Thyroid gland (tissue), 4 donors: Measurements from ENCODE around the gene ZMYM1. TPM values are rescaled to one million over a fixed set of nuclear protein-coding genes. Genes with fewer than 3 reads are reported as not detected.

Source experiments
- DNase-seq, 2 donors: peaks; one replicate each; pipeline ENCODE4 v3.0.0-alpha.2; 2019
- H3K27ac ChIP-seq, 3 donors: fragments of 200-600 bp; sonication (generic); 1 replicate in 2 of 3; 2 replicates in 1 of 3; pipeline ENCODE4 v1.5.1; 2016 to 2019; ENCODE audit warnings: mild to moderate bottlenecking in 1 of 3, moderate library complexity in 1 of 3
- H3K27me3 ChIP-seq: fragments of 200-600 bp; sonication (generic); one replicate; pipeline ENCODE4 v1.5.1; 2019
- H3K36me3 ChIP-seq, 2 donors: fragments of 200-600 bp; sonication (generic); one replicate each; pipeline ENCODE4 v1.5.1; 2016 to 2019
- H3K4me1 ChIP-seq, 2 donors: fragments of 200-600 bp; sonication (generic); one replicate each; pipeline ENCODE4 v1.5.1; 2017 to 2019
- H3K4me3 ChIP-seq, 3 donors: fragments of 200-600 bp; sonication (generic); replicated peaks in 1 of 3; 1 replicate in 2 of 3; 2 replicates in 1 of 3; pipeline ENCODE4 v1.5.1; 2016; ENCODE audit warnings: mild to moderate bottlenecking in 1 of 3
- H3K9me3 ChIP-seq: fragments of 200-600 bp; sonication (generic); one replicate; pipeline ENCODE4 v1.5.1; 2017
- CTCF ChIP-seq, 6 experiments: fragments of 200-600 bp in 3 of 6; fragments of 450-650 bp in 3 of 6; sonication (generic) in 3 of 6; IDR thresholded peaks; one replicate each; pipeline ENCODE4 v1.5.1; 2016 to 2019; ENCODE audit warnings: antibody characterized with exemption in 6 of 6, mild to moderate bottlenecking in 2 of 6, inconsistent platforms in 1 of 6, moderate library complexity in 1 of 6
- POLR2A ChIP-seq, 2 donors: fragments of 450-650 bp; IDR thresholded peaks; one replicate each; pipeline ENCODE4 v1.6.1; 2017; ENCODE audit warnings: antibody characterized with exemption in 2 of 2, mild to moderate bottlenecking in 2 of 2, moderate library complexity in 1 of 2
- WGBS, 2 donors: methylation state at CpG; one replicate each; pipeline ENCODE4 v1.1.5; 2017; 5-methylcytosine and 5-hydroxymethylcytosine counted together
- intact Hi-C: fragments of 100-400 bp; cut with DNase I; formaldehyde crosslinking; loops from one replicate; pipeline ENCODE4 v1.15.1; 2023
- total RNA-seq, 4 donors: library from RNA; depleted of rRNA; stranded (reverse); fragments of >200 nt; gene quantifications; one replicate each; pipeline ENCODE4 v1.2.3, GENCODE V29; 2016

ZMYM1 gene
- 10 to 100 TPM; 16.9 to 21.0 (median 19.2) TPM for total RNA-seq

- H3K27me3 ChIP-seq, result no peaks in the 10 kb centered on the region
- peak; percentile 85 to 86 for DNase-seq
- H3K4me1 ChIP-seq, result peaks cover 10 to 14% of the 10 kb centered on the region in 2 donors
- H3K27ac ChIP-seq, result peak within 1 kb of the TSS; percentile 81 to 88 (median 82)
- no peaks in the 10 kb centered on the region for H3K9me3 ChIP-seq
- intact Hi-C loops, result no loop called here
- TF ChIP-seq POLR2A (IDR thresholded peaks at IDR 0.05) (peak in 1 of 2 donors; percentile 72), CTCF (IDR thresholded peaks at IDR 0.05) (no peak)
- H3K4me3 ChIP-seq, result peak within 1 kb of the TSS; percentile 37 to 70 (median 56)
- H3K36me3 ChIP-seq, result no peaks in the 10 kb centered on the region
- 1% methylated on average over 44 to 49 of the region's 52 CpGs for WGBS, 2 donors
Measured at GRCh38 chr1:35079003-35079930, at the start of gene ZMYM1. TSS of gene ZMYM1 (plus strand) at chr1:35079385. CDS start at chr1:35093988, 14,603 bp downstream.

GRCh38 chr1:35029761-35030160, 49.4 kb upstream of the ZMYM1 start:
- no peak for DNase-seq
- peaks cover 0 to 8% of the 10 kb centered on the region in 2 donors for H3K36me3 ChIP-seq
- TF ChIP-seq CTCF (IDR thresholded peaks at IDR 0.05) (no peak), POLR2A (IDR thresholded peaks at IDR 0.05) (no peak)
- H3K27ac ChIP-seq, result no peak overlapping the region
- H3K4me1 ChIP-seq, result peaks cover 0 to 20% of the 10 kb centered on the region in 2 donors
- intact Hi-C loops, result loop anchor here (5.0 kb wide), 1 partner anchor 163 kb away; the partner anchor contains the start of gene SFPQ
- no peak overlapping the region for H3K4me3 ChIP-seq
- no peaks in the 10 kb centered on the region for H3K27me3 ChIP-seq
- no peaks in the 10 kb centered on the region for H3K9me3 ChIP-seq

- DNase-seq, result no peak
- Histone ChIP-seq H3K27ac (no peak overlapping the region), H3K4me3 (peak overlapping the region in 2 of 3 donors; percentile 63 to 98), H3K9me3 (no peaks in the 10 kb centered on the region), H3K36me3 (peaks cover 0 to 8% of the 10 kb centered on the region in 2 donors), H3K4me1 (peaks cover 0 to 20% of the 10 kb centered on the region in 2 donors), H3K27me3 (no peaks in the 10 kb centered on the region)
- 81 to 83% methylated on average over 5 of the region's 5 CpGs for WGBS, 2 donors
- TF ChIP-seq CTCF (IDR thresholded peaks at IDR 0.05) (no peak), POLR2A (IDR thresholded peaks at IDR 0.05) (no peak)
- intact Hi-C loops, result loop anchor here (5.0 kb wide), 1 partner anchor 162 kb away; the partner anchor contains the start of gene SFPQ
Measured at GRCh38 chr1:35030338-35030737, 48.8 kb upstream of the ZMYM1 start.

GRCh38 chr1:35030756-35031446, 48.3 kb upstream of the ZMYM1 start:
- H3K4me3 ChIP-seq, result peak overlapping the region; percentile 56 to 98 (median 63)
- H3K27ac ChIP-seq, result peak overlapping the region; percentile 94 to 99 (median 97)
- H3K4me1 ChIP-seq, result peaks cover 0 to 20% of the 10 kb centered on the region in 2 donors
- no peaks in the 10 kb centered on the region for H3K27me3 ChIP-seq
- DNase-seq, result peak; percentile 20 to 23
- intact Hi-C loops, result loop anchor here (5.0 kb wide), 1 partner anchor 161 kb away; the partner anchor contains the start of gene SFPQ
- H3K36me3 ChIP-seq, result peaks cover 0 to 8% of the 10 kb centered on the region in 2 donors
- H3K9me3 ChIP-seq, result no peaks in the 10 kb centered on the region
- 4 to 5% methylated on average over 17 of the region's 17 CpGs for WGBS, 2 donors
- no peak for TF ChIP-seq CTCF (IDR thresholded peaks at IDR 0.05)
